ENCODE results near the gene CDC42.

DNA sequence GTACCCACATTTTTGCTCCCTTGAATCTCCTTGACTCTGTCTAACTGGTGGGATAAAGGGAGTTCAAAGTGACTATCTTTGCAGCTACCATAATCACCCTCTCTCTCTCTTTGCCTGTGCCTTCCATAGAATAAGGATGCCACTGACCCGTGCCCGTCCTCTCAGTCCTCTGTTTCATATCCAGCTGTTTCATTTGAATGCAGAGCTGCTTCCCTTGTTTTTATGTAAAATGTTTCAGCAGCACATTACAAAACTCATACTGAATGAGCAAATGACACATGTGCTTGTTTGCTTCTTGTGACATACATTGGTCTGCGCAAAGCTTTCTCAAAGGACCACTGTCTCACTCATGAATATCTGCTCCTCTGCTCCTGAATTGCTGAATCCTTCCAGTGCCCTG is 38.4 kb downstream of the CDC42 start:
- TF ChIP-seq, protein P1, sequence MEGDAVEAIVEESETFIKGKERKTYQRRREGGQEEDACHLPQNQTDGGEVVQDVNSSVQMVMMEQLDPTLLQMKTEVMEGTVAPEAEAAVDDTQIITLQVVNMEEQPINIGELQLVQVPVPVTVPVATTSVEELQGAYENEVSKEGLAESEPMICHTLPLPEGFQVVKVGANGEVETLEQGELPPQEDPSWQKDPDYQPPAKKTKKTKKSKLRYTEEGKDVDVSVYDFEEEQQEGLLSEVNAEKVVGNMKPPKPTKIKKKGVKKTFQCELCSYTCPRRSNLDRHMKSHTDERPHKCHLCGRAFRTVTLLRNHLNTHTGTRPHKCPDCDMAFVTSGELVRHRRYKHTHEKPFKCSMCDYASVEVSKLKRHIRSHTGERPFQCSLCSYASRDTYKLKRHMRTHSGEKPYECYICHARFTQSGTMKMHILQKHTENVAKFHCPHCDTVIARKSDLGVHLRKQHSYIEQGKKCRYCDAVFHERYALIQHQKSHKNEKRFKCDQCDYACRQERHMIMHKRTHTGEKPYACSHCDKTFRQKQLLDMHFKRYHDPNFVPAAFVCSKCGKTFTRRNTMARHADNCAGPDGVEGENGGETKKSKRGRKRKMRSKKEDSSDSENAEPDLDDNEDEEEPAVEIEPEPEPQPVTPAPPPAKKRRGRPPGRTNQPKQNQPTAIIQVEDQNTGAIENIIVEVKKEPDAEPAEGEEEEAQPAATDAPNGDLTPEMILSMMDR (IDR thresholded peaks at IDR 0.05), result no peak
- TF ChIP-seq, protein P2, sequence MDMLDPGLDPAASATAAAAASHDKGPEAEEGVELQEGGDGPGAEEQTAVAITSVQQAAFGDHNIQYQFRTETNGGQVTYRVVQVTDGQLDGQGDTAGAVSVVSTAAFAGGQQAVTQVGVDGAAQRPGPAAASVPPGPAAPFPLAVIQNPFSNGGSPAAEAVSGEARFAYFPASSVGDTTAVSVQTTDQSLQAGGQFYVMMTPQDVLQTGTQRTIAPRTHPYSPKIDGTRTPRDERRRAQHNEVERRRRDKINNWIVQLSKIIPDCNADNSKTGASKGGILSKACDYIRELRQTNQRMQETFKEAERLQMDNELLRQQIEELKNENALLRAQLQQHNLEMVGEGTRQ (CRISPR knock-in tag; IDR thresholded peaks at IDR 0.05), result no peak
- TF ChIP-seq, protein P3, sequence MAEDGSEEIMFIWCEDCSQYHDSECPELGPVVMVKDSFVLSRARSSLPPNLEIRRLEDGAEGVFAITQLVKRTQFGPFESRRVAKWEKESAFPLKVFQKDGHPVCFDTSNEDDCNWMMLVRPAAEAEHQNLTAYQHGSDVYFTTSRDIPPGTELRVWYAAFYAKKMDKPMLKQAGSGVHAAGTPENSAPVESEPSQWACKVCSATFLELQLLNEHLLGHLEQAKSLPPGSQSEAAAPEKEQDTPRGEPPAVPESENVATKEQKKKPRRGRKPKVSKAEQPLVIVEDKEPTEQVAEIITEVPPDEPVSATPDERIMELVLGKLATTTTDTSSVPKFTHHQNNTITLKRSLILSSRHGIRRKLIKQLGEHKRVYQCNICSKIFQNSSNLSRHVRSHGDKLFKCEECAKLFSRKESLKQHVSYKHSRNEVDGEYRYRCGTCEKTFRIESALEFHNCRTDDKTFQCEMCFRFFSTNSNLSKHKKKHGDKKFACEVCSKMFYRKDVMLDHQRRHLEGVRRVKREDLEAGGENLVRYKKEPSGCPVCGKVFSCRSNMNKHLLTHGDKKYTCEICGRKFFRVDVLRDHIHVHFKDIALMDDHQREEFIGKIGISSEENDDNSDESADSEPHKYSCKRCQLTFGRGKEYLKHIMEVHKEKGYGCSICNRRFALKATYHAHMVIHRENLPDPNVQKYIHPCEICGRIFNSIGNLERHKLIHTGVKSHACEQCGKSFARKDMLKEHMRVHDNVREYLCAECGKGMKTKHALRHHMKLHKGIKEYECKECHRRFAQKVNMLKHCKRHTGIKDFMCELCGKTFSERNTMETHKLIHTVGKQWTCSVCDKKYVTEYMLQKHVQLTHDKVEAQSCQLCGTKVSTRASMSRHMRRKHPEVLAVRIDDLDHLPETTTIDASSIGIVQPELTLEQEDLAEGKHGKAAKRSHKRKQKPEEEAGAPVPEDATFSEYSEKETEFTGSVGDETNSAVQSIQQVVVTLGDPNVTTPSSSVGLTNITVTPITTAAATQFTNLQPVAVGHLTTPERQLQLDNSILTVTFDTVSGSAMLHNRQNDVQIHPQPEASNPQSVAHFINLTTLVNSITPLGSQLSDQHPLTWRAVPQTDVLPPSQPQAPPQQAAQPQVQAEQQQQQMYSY (CRISPR knock-in tag; IDR thresholded peaks at IDR 0.05), result no peak
